Ovary (tissue), 9 donors: ENCODE results near the gene ATAD3C. TPM values are rescaled to one million over a fixed set of nuclear protein-coding genes. Genes with fewer than 3 reads are reported as not detected.
"Not testable (repeated sequence)": the region's sequence is repeated elsewhere in the genome, so short reads cannot be mapped to it uniquely, and the experiment has no call there.

Experiments
- DNase-seq, 5 donors: peaks; one replicate each; pipeline ENCODE4 v3.0.0-alpha.2; 2019 to 2020
- H3K27ac ChIP-seq, 2 donors: fragments of 200-600 bp; one replicate each; pipeline versions ENCODE4 v1.5.1 to v1.8.0; 2019 to 2022
- H3K27me3 ChIP-seq: fragments of 200-600 bp; one replicate; pipeline ENCODE4 v1.8.0; 2022
- H3K36me3 ChIP-seq: fragments of 200-600 bp; sonication (generic); one replicate; pipeline ENCODE4 v1.5.1; 2019
- H3K4me1 ChIP-seq: one replicate; pipeline ENCODE4 v1.8.1; 2013; ENCODE audit warnings: mild to moderate bottlenecking, moderate library complexity; ENCODE audit not compliant: insufficient read depth
- H3K4me3 ChIP-seq: fragments of 200-600 bp; sonication (generic); one replicate; pipeline ENCODE4 v1.5.1; 2017
- H3K9me3 ChIP-seq, 2 donors: fragments of 200-600 bp in 1 of 2; sonication (generic) in 1 of 2; one replicate each; pipeline versions ENCODE4 v1.5.1 to v1.8.1; 2013 to 2019; ENCODE audit warnings: mild to moderate bottlenecking in 1 of 2, moderate library complexity in 1 of 2
- EP300 ChIP-seq: sonication (generic); formaldehyde crosslinking; IDR thresholded peaks from one replicate; pipeline ENCODE4 v1.6.1; 2017; ENCODE audit warnings: antibody characterized with exemption
- POLR2A ChIP-seq: fragments of 450-650 bp; IDR thresholded peaks from one replicate; pipeline ENCODE4 v1.6.1; 2017; ENCODE audit warnings: antibody characterized with exemption, mild to moderate bottlenecking, moderate library complexity
- WGBS, 3 donors: extraction: QIAGEN DNeasy Blood & Tissue Kit in 1 of 3; methylation state at CpG; one replicate each; pipeline versions ENCODE4 v1.1.5 to v1.1.7; 2013 to 2017; 5-methylcytosine and 5-hydroxymethylcytosine counted together
- intact Hi-C, 4 donors: fragments of 100-400 bp; cut with DNase I; formaldehyde crosslinking; loops; one replicate each; pipeline versions ENCODE4 v1.11.0 to v1.15.1; 2022 to 2023
- polyA plus RNA-seq, 2 donors: library from polyadenylated mRNA; stranded (reverse); fragments of 200-250 nt in 1 of 2; fragments of 350-450 nt in 1 of 2; fragmentation: Illumina TruSeq in 1 of 2; extraction: RNeasy Lipid Tissue Mini Kit (QIAGEN cat#74804) in 1 of 2; gene quantifications; one replicate each; pipeline ENCODE4 v1.2.3, GENCODE V29; 2013 to 2014
- total RNA-seq, 7 donors: library from RNA; depleted of rRNA in 2 of 7; stranded (reverse); fragments of >200 nt in 2 of 7; fragmentation: NEBNext Ultra II Directional in 3 of 7; extraction: Animal tissue kit (Norgen Biotek cat#: 25700) in 3 of 7; gene quantifications; one replicate each; pipeline versions ENCODE4 v1.1.0 to v1.2.4, GENCODE V29; 2016 to 2023
- TF ChIP-seq, protein P1 (sequence below), 3 donors: fragments of 450-650 bp in 2 of 3; fragments of 200-600 bp in 1 of 3; IDR thresholded peaks; one replicate each; pipeline versions ENCODE4 v1.5.1 to v1.8.0; 2016 to 2022; ENCODE audit warnings: antibody characterized with exemption in 3 of 3, mild to moderate bottlenecking in 1 of 3
- donor health status: DM: no; HTN: no; CAD: no; lungs with moderate emphysema.
- donor health status: DM: no; HTN: no; CAD: no.
- donor health status: Bipolar disorder and iron deficiency.
- donor health status: DM: yes; HTN: yes; CAD: no.
- donor health status: DM: no; HTN: no; CAD: no.
- donor health status: DM: yes; HTN: yes; CAD: no.

ATAD3C gene
- total and polyA plus RNA-seq, 9 donors, result 0.53 to 5.3 (median 3.6) TPM

DNA sequence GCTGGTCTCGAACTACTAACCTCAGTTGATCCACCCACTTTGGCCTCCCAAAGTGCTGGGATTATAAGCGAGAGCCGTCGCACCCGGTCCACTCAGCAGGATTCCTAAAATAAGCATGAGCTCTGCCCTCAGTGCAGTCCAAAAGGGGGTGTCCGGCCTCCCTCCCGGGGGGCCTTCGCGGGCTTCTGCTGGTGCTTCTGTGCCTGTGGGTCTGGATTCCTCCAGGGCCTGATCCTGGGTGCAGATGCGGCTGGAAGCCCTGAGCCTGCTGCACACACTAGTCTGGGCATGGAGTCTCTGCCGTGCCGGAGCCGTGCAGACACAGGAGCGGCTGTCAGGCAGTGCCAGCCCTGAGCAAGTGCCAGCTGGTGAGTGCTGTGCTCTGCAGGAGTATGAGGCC is 67.4 kb downstream of the ATAD3C start:
- H3K4me1 ChIP-seq, H3K36me3 ChIP-seq, H3K9me3 ChIP-seq, H3K27me3 ChIP-seq, H3K27ac ChIP-seq, intact Hi-C loops, H3K4me3 ChIP-seq, DNase-seq: not testable (repeated sequence)
- WGBS, 3 donors, result 89 to 93% (median 93%) methylated on average over 10 to 14 of the region's 14 CpGs

DNA sequence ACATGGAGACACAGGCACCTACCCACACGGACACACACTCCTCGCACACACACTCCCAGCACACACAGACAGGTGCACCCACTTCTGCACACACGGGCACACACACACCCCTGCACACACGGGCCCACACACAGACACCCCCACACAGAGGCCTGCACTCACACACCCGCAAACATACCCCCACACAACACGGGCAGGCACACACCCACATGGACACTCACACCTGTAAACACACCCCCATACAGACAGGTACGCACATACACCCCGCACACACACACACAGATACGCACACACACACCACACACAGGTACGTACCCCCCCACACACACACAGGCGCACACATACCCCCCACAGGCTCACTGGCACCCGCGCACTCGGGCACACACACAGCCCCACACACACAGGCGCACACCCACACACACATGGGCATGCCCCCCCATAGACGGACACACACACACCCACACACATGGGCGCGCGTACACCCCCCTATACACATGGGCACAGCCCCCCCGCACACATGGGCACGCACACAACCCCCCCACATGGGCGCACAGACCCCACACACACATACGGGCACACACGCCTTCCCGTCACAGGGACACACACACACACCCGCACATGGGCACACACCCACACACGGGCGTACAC is 68.6 kb downstream of the ATAD3C start:
- no peaks in the 10 kb centered on the region for H3K27me3 ChIP-seq
- intact Hi-C loops, result no loop called here
- WGBS, 3 donors, result 85 to 91% (median 90%) methylated on average over 28 of the region's 28 CpGs
- no peak overlapping the region for H3K27ac ChIP-seq
- TF ChIP-seq, protein P1, sequence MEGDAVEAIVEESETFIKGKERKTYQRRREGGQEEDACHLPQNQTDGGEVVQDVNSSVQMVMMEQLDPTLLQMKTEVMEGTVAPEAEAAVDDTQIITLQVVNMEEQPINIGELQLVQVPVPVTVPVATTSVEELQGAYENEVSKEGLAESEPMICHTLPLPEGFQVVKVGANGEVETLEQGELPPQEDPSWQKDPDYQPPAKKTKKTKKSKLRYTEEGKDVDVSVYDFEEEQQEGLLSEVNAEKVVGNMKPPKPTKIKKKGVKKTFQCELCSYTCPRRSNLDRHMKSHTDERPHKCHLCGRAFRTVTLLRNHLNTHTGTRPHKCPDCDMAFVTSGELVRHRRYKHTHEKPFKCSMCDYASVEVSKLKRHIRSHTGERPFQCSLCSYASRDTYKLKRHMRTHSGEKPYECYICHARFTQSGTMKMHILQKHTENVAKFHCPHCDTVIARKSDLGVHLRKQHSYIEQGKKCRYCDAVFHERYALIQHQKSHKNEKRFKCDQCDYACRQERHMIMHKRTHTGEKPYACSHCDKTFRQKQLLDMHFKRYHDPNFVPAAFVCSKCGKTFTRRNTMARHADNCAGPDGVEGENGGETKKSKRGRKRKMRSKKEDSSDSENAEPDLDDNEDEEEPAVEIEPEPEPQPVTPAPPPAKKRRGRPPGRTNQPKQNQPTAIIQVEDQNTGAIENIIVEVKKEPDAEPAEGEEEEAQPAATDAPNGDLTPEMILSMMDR (IDR thresholded peaks at IDR 0.05), result no peak
- TF ChIP-seq POLR2A, result no peak
- TF ChIP-seq EP300, result no peak
- H3K9me3 ChIP-seq, result no peaks in the 10 kb centered on the region
- H3K36me3 ChIP-seq, result no peaks in the 10 kb centered on the region
- no peaks in the 10 kb centered on the region for H3K4me1 ChIP-seq
- DNase-seq, result no peak
- no peak overlapping the region for H3K4me3 ChIP-seq

DNA sequence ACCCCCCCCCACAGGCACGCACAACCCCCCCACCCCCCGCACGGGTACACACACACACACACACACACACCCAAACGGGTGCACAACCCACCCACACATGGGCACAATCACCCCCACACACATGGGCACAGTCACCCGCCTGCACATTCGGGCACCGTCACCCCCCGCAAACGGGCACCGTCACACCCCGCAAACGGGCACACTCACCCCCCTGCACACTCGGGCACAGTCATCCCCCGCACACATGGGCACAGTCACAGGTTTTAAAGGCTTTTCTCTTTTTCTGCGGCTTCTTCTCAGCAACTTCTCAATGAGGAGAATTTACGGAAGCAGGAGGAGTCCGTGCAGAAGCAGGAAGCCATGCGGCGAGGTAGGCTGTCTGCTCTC is 69.1 kb downstream of the ATAD3C start:
- peak in 1 of 5 donors; percentile 18 for DNase-seq
- H3K4me3 ChIP-seq, intact Hi-C loops, H3K27me3 ChIP-seq, H3K27ac ChIP-seq, H3K9me3 ChIP-seq, H3K4me1 ChIP-seq, H3K36me3 ChIP-seq: not testable (repeated sequence)
- 82 to 93% (median 88%) methylated on average over 18 to 19 of the region's 19 CpGs for WGBS, 3 donors

Other genes with a start within 250 kb of the ATAD3C start
- gene TNFRSF18, start 243.1 kb upstream of the ATAD3C start, total RNA-seq, result 1 to 10 TPM in 1 of 7 donors, under 1 TPM in 2, not detected in 4; 0.23 to 1.4 (median 0.41) TPM
- under 1 TPM in 1 of 2 donors, not detected in 1; 0.10 TPM for gene TNFRSF18, start 243.1 kb upstream of the ATAD3C start, polyA plus RNA-seq
- 1 to 10 TPM in 3 of 7 donors, under 1 TPM in 4; 0.37 to 1.8 (median 0.71) TPM for gene TNFRSF4, start 235.5 kb upstream of the ATAD3C start, total RNA-seq
- gene TNFRSF4, start 235.5 kb upstream of the ATAD3C start, polyA plus RNA-seq, result 1 to 10 TPM in 1 of 2 donors, not detected in 1; 2.5 TPM
- 100 to 1,000 TPM in 4 of 7 donors, 10 to 100 TPM in 3; 57.1 to 145 (median 116) TPM for gene SDF4, start 217.7 kb upstream of the ATAD3C start, total RNA-seq
- gene SDF4, start 217.7 kb upstream of the ATAD3C start, polyA plus RNA-seq, result 100 to 1,000 TPM in 1 of 2 donors, 10 to 100 TPM in 1; 32.5 to 128 TPM
- 10 to 100 TPM; 13.0 to 21.9 (median 18.0) TPM for gene B3GALT6, start 217.5 kb upstream of the ATAD3C start, total RNA-seq
- 1 to 10 TPM; 7.0 to 9.4 TPM for gene B3GALT6, start 217.5 kb upstream of the ATAD3C start, polyA plus RNA-seq
- 1 to 10 TPM in 5 of 7 donors, under 1 TPM in 2; 0.92 to 4.8 (median 1.5) TPM for gene C1QTNF12, start 203.0 kb upstream of the ATAD3C start, total RNA-seq
- gene C1QTNF12, start 203.0 kb upstream of the ATAD3C start, polyA plus RNA-seq, result 1 to 10 TPM in 1 of 2 donors, not detected in 1; 1.2 TPM
- 10 to 100 TPM; 35.8 to 55.6 (median 49.3) TPM for gene UBE2J2, start 175.8 kb upstream of the ATAD3C start, total RNA-seq
- 10 to 100 TPM; 36.0 to 40.4 TPM for gene UBE2J2, start 175.8 kb upstream of the ATAD3C start, polyA plus RNA-seq
- 10 to 100 TPM in 1 of 7 donors, 1 to 10 TPM in 6; 6.3 to 10.2 (median 9.1) TPM for gene SCNN1D, start 169.3 kb upstream of the ATAD3C start, total RNA-seq
- 1 to 10 TPM in 1 of 2 donors, under 1 TPM in 1; 0.27 to 7.9 TPM for gene SCNN1D, start 169.3 kb upstream of the ATAD3C start, polyA plus RNA-seq
- 10 to 100 TPM; 23.1 to 62.4 (median 46.4) TPM for gene ACAP3, start 141.8 kb upstream of the ATAD3C start, total RNA-seq
- gene ACAP3, start 141.8 kb upstream of the ATAD3C start, polyA plus RNA-seq, result 10 to 100 TPM in 1 of 2 donors, 1 to 10 TPM in 1; 3.5 to 33.4 TPM
- 10 to 100 TPM; 12.5 to 27.6 (median 21.7) TPM for gene PUSL1, start 141.1 kb upstream of the ATAD3C start, total RNA-seq
- 10 to 100 TPM in 1 of 2 donors, under 1 TPM in 1; 0.18 to 14.7 TPM for gene PUSL1, start 141.1 kb upstream of the ATAD3C start, polyA plus RNA-seq
- 100 to 1,000 TPM; 102 to 135 (median 109) TPM for gene INTS11, start 125.0 kb upstream of the ATAD3C start, total RNA-seq
- 100 to 1,000 TPM in 1 of 2 donors, 10 to 100 TPM in 1; 72.6 to 119 TPM for gene INTS11, start 125.0 kb upstream of the ATAD3C start, polyA plus RNA-seq
- 10 to 100 TPM; 13.8 to 21.0 (median 14.8) TPM for gene CPTP, start 124.9 kb upstream of the ATAD3C start, total RNA-seq
- gene CPTP, start 124.9 kb upstream of the ATAD3C start, polyA plus RNA-seq, result 10 to 100 TPM in 1 of 2 donors, 1 to 10 TPM in 1; 2.4 to 18.3 TPM
- under 1 TPM in 6 of 7 donors, not detected in 1; 0.07 to 0.40 (median 0.23) TPM for gene TAS1R3, start 118.4 kb upstream of the ATAD3C start, total RNA-seq
- under 1 TPM in 1 of 2 donors, not detected in 1; 0.24 TPM for gene TAS1R3, start 118.4 kb upstream of the ATAD3C start, polyA plus RNA-seq
- gene DVL1, start 100.3 kb upstream of the ATAD3C start, total RNA-seq, result 10 to 100 TPM; 38.0 to 85.2 (median 64.9) TPM
- gene DVL1, start 100.3 kb upstream of the ATAD3C start, polyA plus RNA-seq, result 10 to 100 TPM in 1 of 2 donors, 1 to 10 TPM in 1; 2.1 to 51.2 TPM
- gene MXRA8, start 91.1 kb upstream of the ATAD3C start, total RNA-seq, result 100 to 1,000 TPM in 5 of 7 donors, 10 to 100 TPM in 2; 63.8 to 206 (median 131) TPM
- gene MXRA8, start 91.1 kb upstream of the ATAD3C start, polyA plus RNA-seq, result 100 to 1,000 TPM in 1 of 2 donors, 10 to 100 TPM in 1; 40.3 to 193 TPM
- gene AURKAIP1, start 74.5 kb upstream of the ATAD3C start, total RNA-seq, result 10 to 100 TPM; 63.7 to 94.0 (median 73.2) TPM
- gene AURKAIP1, start 74.5 kb upstream of the ATAD3C start, polyA plus RNA-seq, result 10 to 100 TPM in 1 of 2 donors, 1 to 10 TPM in 1; 6.0 to 81.3 TPM
- 100 to 1,000 TPM; 159 to 245 (median 196) TPM for gene CCNL2, start 50.4 kb upstream of the ATAD3C start, total RNA-seq
- 100 to 1,000 TPM in 1 of 2 donors, 10 to 100 TPM in 1; 71.1 to 217 TPM for gene CCNL2, start 50.4 kb upstream of the ATAD3C start, polyA plus RNA-seq
- 100 to 1,000 TPM in 1 of 7 donors, 10 to 100 TPM in 6; 79.9 to 130 (median 93.1) TPM for gene MRPL20, start 42.4 kb upstream of the ATAD3C start, total RNA-seq
- 100 to 1,000 TPM; 113 to 120 TPM for gene MRPL20, start 42.4 kb upstream of the ATAD3C start, polyA plus RNA-seq
- gene ANKRD65, start 28.4 kb upstream of the ATAD3C start, total RNA-seq, result 10 to 100 TPM in 5 of 7 donors, 1 to 10 TPM in 2; 4.5 to 48.8 (median 16.4) TPM
- gene ANKRD65, start 28.4 kb upstream of the ATAD3C start, polyA plus RNA-seq, result 10 to 100 TPM in 1 of 2 donors, 1 to 10 TPM in 1; 5.0 to 13.3 TPM
- gene VWA1, start 14.0 kb upstream of the ATAD3C start, total RNA-seq, result 10 to 100 TPM; 11.1 to 73.5 (median 44.9) TPM
- 10 to 100 TPM in 1 of 2 donors, under 1 TPM in 1; 0.20 to 14.2 TPM for gene VWA1, start 14.0 kb upstream of the ATAD3C start, polyA plus RNA-seq
- gene ATAD3B, start 22.1 kb downstream of the ATAD3C start, total RNA-seq, result 10 to 100 TPM; 13.1 to 26.5 (median 19.6) TPM
- gene ATAD3B, start 22.1 kb downstream of the ATAD3C start, polyA plus RNA-seq, result 10 to 100 TPM in 1 of 2 donors, 1 to 10 TPM in 1; 1.0 to 15.0 TPM
- 10 to 100 TPM in 6 of 7 donors, 1 to 10 TPM in 1; 7.6 to 23.9 (median 17.8) TPM for gene ATAD3A, start 62.5 kb downstream of the ATAD3C start, total RNA-seq
- gene ATAD3A, start 62.5 kb downstream of the ATAD3C start, polyA plus RNA-seq, result 10 to 100 TPM in 1 of 2 donors, 1 to 10 TPM in 1; 2.8 to 11.0 TPM
- gene TMEM240, start 90.9 kb downstream of the ATAD3C start, total RNA-seq, result 10 to 100 TPM in 3 of 7 donors, 1 to 10 TPM in 4; 6.2 to 20.8 (median 9.9) TPM
- 10 to 100 TPM in 1 of 2 donors, not detected in 1; 30.3 TPM for gene TMEM240, start 90.9 kb downstream of the ATAD3C start, polyA plus RNA-seq
- gene SSU72, start 125.2 kb downstream of the ATAD3C start, total RNA-seq, result 100 to 1,000 TPM in 6 of 7 donors, 10 to 100 TPM in 1; 91.9 to 119 (median 113) TPM
- 100 to 1,000 TPM in 1 of 2 donors, 10 to 100 TPM in 1; 72.3 to 107 TPM for gene SSU72, start 125.2 kb downstream of the ATAD3C start, polyA plus RNA-seq
- 1 to 10 TPM in 5 of 7 donors, under 1 TPM in 2; 0.33 to 3.2 (median 2.0) TPM for gene FNDC10, start 150.4 kb downstream of the ATAD3C start, total RNA-seq
- 1 to 10 TPM in 1 of 2 donors, not detected in 1; 1.5 TPM for gene FNDC10, start 150.4 kb downstream of the ATAD3C start, polyA plus RNA-seq
- 100 to 1,000 TPM in 2 of 7 donors, 10 to 100 TPM in 5; 68.8 to 110 (median 81.6) TPM for gene MIB2, start 165.8 kb downstream of the ATAD3C start, total RNA-seq
- 10 to 100 TPM in 1 of 2 donors, 1 to 10 TPM in 1; 1.8 to 71.1 TPM for gene MIB2, start 165.8 kb downstream of the ATAD3C start, polyA plus RNA-seq
- 100 to 1,000 TPM in 3 of 7 donors, 10 to 100 TPM in 4; 25.4 to 128 (median 84.8) TPM for gene MMP23B, start 182.5 kb downstream of the ATAD3C start, total RNA-seq
- 10 to 100 TPM in 1 of 2 donors, under 1 TPM in 1; 0.88 to 32.9 TPM for gene MMP23B, start 182.5 kb downstream of the ATAD3C start, polyA plus RNA-seq
- 10 to 100 TPM; 12.8 to 28.0 (median 21.3) TPM for gene CDK11B, start 209.3 kb downstream of the ATAD3C start, total RNA-seq
- gene CDK11B, start 209.3 kb downstream of the ATAD3C start, polyA plus RNA-seq, result 10 to 100 TPM; 30.1 to 34.5 TPM
- 10 to 100 TPM; 30.0 to 59.2 (median 45.0) TPM for gene SLC35E2B, start 243.1 kb downstream of the ATAD3C start, total RNA-seq
- 10 to 100 TPM; 24.7 to 38.2 TPM for gene SLC35E2B, start 243.1 kb downstream of the ATAD3C start, polyA plus RNA-seq